ENCODE measurements around the gene EGF.

EGF gene

GRCh38 chr4:109993116-109993515 is 80.4 kb downstream of the EGF start:
- Histone ChIP-seq H3K4me1 (ENCODE audit: control insufficient read depth, insufficient read depth, low read length) (no peaks in the 10 kb centered on the region), H3K4me3 (ENCODE audit: low read length) (no peak overlapping the region), H3K27ac (ENCODE audit: low read length) (no peak overlapping the region), H3K9me3 (ENCODE audit: control insufficient read depth, insufficient read depth, low read length) (no peaks in the 10 kb centered on the region), H3K36me3 (ENCODE audit: control insufficient read depth, insufficient read depth, low read length) (no peaks in the 10 kb centered on the region), H3K27me3 (ENCODE audit: control insufficient read depth, insufficient read depth, low read length) (no peaks in the 10 kb centered on the region; the same call in 1 of the 2 replicates)
- no CpG with 5 or more reads among the region's 4 CpGs for WGBS (ENCODE audit: insufficient coverage, insufficient read length)
- no peak for DNase-seq (ENCODE audit: low read depth, low spot score)

DNA sequence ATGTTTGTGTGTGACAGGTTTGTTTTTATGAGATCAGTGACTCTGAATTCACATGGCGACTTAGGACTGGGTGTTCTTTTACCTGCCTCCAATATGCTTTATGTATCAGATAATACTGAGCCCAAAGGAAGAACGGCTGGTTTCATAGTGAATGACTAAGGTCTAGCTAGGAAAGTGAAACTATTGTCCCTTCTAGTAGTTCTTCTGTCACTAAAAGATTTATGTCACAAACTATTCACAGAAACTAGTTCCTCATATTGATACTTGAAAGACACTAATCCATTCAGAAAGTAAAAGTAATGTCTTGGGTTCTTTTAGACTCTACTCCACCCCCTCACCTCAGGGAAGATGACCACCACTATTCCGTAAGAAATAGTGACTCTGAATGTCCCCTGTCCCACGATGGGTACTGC is 81.7 kb downstream of the EGF start:
- WGBS (ENCODE audit: insufficient coverage, insufficient read length), result no CpG with 5 or more reads among the region's 4 CpGs
- no peaks in the 10 kb centered on the region for H3K36me3 ChIP-seq (ENCODE audit: control insufficient read depth, insufficient read depth, low read length)
- no peak overlapping the region for H3K4me3 ChIP-seq (ENCODE audit: low read length)
- H3K4me1 ChIP-seq (ENCODE audit: control insufficient read depth, insufficient read depth, low read length), result no peaks in the 10 kb centered on the region
- DNase-seq (ENCODE audit: low read depth, low spot score), result no peak
- H3K27ac ChIP-seq (ENCODE audit: low read length), result no peak overlapping the region
- no peaks in the 10 kb centered on the region for H3K9me3 ChIP-seq (ENCODE audit: control insufficient read depth, insufficient read depth, low read length)
- no peaks in the 10 kb centered on the region; the same call in 1 of the 2 replicates for H3K27me3 ChIP-seq (ENCODE audit: control insufficient read depth, insufficient read depth, low read length)

- Histone ChIP-seq H3K36me3 (ENCODE audit: control insufficient read depth, insufficient read depth, low read length) (no peaks in the 10 kb centered on the region), H3K27ac (ENCODE audit: low read length) (no peak overlapping the region), H3K4me1 (ENCODE audit: control insufficient read depth, insufficient read depth, low read length) (no peaks in the 10 kb centered on the region), H3K4me3 (ENCODE audit: low read length) (no peak overlapping the region), H3K27me3 (ENCODE audit: control insufficient read depth, insufficient read depth, low read length) (no peaks in the 10 kb centered on the region; the same call in 1 of the 2 replicates), H3K9me3 (ENCODE audit: control insufficient read depth, insufficient read depth, low read length) (no peaks in the 10 kb centered on the region)
- DNase-seq (ENCODE audit: low read depth, low spot score), result no peak
- WGBS (ENCODE audit: insufficient coverage, insufficient read length), result no CpG with 5 or more reads among the region's 3 CpGs
These were observed 83.8 kb downstream of the EGF start for GRCh38 chr4:109996526-109996925.

DNA sequence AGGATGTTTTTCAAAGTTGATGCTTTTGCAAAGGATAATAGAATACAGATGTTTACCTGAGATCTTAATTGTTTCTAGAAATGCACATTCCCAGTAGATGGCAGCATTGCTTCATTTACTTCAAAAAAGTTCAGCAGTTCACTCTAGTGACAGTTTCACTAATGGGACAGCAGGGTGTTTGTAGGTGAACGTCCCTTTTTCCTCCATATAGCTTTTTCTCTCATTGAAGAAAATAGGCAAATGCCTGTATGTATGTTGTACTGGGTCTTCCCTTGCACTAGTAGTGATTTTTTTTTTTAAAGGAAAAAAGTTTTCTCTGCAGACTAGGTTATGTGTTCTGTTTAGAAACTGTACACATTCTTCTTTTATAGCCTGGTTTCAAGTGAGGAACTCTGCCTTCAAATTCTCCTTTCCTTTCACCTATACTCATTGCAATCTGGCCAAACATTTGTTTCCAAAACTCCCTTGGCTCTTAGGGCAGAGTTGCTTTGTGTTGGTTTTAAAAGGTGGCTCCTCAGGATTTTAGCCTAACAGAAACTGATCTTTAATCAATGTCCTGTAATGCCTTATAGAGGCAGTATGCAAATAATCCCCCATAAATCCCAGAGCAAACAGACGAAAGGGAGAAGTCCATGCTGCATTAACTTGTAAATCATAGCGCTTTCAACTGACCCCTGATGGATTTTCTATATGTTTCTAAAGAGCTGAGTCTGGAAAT is 86.3 kb downstream of the EGF start:
- no peaks in the 10 kb centered on the region; the same call in 1 of the 2 replicates for H3K27me3 ChIP-seq (ENCODE audit: control insufficient read depth, insufficient read depth, low read length)
- H3K4me3 ChIP-seq (ENCODE audit: low read length), result no peak overlapping the region
- no peaks in the 10 kb centered on the region for H3K36me3 ChIP-seq (ENCODE audit: control insufficient read depth, insufficient read depth, low read length)
- H3K27ac ChIP-seq (ENCODE audit: low read length), result no peak overlapping the region
- no peaks in the 10 kb centered on the region for H3K4me1 ChIP-seq (ENCODE audit: control insufficient read depth, insufficient read depth, low read length)
- H3K9me3 ChIP-seq (ENCODE audit: control insufficient read depth, insufficient read depth, low read length), result no peaks in the 10 kb centered on the region
- no CpG with 5 or more reads among the region's 3 CpGs for WGBS (ENCODE audit: insufficient coverage, insufficient read length)
- DNase-seq (ENCODE audit: low read depth, low spot score), result no peak

DNA sequence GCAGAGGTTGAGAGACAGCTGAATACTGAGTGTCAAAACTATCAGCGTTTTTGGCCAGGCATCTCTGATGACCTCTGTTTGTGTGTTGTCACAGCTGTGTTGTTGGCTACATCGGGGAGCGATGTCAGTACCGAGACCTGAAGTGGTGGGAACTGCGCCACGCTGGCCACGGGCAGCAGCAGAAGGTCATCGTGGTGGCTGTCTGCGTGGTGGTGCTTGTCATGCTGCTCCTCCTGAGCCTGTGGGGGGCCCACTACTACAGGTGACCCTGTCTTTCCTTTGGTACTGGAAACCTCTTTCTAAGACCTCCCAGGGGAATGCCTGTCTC is 86.9 kb downstream of the EGF start:
- H3K4me1 ChIP-seq (ENCODE audit: control insufficient read depth, insufficient read depth, low read length), result no peaks in the 10 kb centered on the region
- DNase-seq (ENCODE audit: low read depth, low spot score), result no peak
- H3K27me3 ChIP-seq (ENCODE audit: control insufficient read depth, insufficient read depth, low read length), result no peaks in the 10 kb centered on the region; the same call in 1 of the 2 replicates
- H3K4me3 ChIP-seq (ENCODE audit: low read length), result no peak overlapping the region
- no CpG with 5 or more reads among the region's 9 CpGs for WGBS (ENCODE audit: insufficient coverage, insufficient read length)
- H3K27ac ChIP-seq (ENCODE audit: low read length), result no peak overlapping the region
- no peaks in the 10 kb centered on the region for H3K36me3 ChIP-seq (ENCODE audit: control insufficient read depth, insufficient read depth, low read length)
- H3K9me3 ChIP-seq (ENCODE audit: control insufficient read depth, insufficient read depth, low read length), result no peaks in the 10 kb centered on the region

- Histone ChIP-seq H3K36me3 (ENCODE audit: control insufficient read depth, insufficient read depth, low read length) (no peaks in the 10 kb centered on the region), H3K27me3 (ENCODE audit: control insufficient read depth, insufficient read depth, low read length) (no peaks in the 10 kb centered on the region; the same call in 1 of the 2 replicates), H3K4me1 (ENCODE audit: control insufficient read depth, insufficient read depth, low read length) (no peaks in the 10 kb centered on the region), H3K27ac (ENCODE audit: low read length) (no peak overlapping the region), H3K9me3 (ENCODE audit: control insufficient read depth, insufficient read depth, low read length) (no peaks in the 10 kb centered on the region), H3K4me3 (ENCODE audit: low read length) (no peak overlapping the region)
- WGBS (ENCODE audit: insufficient coverage, insufficient read length), result no CpG with 5 or more reads among the region's 3 CpGs
- DNase-seq (ENCODE audit: low read depth, low spot score), result no peak
These were observed 89.6 kb downstream of the EGF start for GRCh38 chr4:110002326-110002725.

GRCh38 chr4:110003401-110004187 is 90.9 kb downstream of the EGF start:
- H3K27me3 ChIP-seq (ENCODE audit: control insufficient read depth, insufficient read depth, low read length), result no peaks in the 10 kb centered on the region
- no CpG with 5 or more reads among the region's 6 CpGs for WGBS (ENCODE audit: insufficient coverage, insufficient read length)
- H3K4me3 ChIP-seq (ENCODE audit: low read length), result no peak overlapping the region
- H3K4me1 ChIP-seq (ENCODE audit: control insufficient read depth, insufficient read depth, low read length), result no peaks in the 10 kb centered on the region
- no peak for DNase-seq (ENCODE audit: low read depth, low spot score)
- no peak overlapping the region for H3K27ac ChIP-seq (ENCODE audit: low read length)
- H3K36me3 ChIP-seq (ENCODE audit: control insufficient read depth, insufficient read depth, low read length), result no peaks in the 10 kb centered on the region
- no peaks in the 10 kb centered on the region for H3K9me3 ChIP-seq (ENCODE audit: control insufficient read depth, insufficient read depth, low read length)

- Histone ChIP-seq H3K36me3 (ENCODE audit: control insufficient read depth, insufficient read depth, low read length) (no peaks in the 10 kb centered on the region), H3K27ac (ENCODE audit: low read length) (no peak overlapping the region), H3K4me3 (ENCODE audit: low read length) (no peak overlapping the region), H3K27me3 (ENCODE audit: control insufficient read depth, insufficient read depth, low read length) (no peaks in the 10 kb centered on the region), H3K9me3 (ENCODE audit: control insufficient read depth, insufficient read depth, low read length) (no peaks in the 10 kb centered on the region), H3K4me1 (ENCODE audit: control insufficient read depth, insufficient read depth, low read length) (no peaks in the 10 kb centered on the region)
- DNase-seq (ENCODE audit: low read depth, low spot score), result no peak
- WGBS (ENCODE audit: insufficient coverage, insufficient read length), result no CpG with 5 or more reads among the region's 1 CpG
These were observed 91.9 kb downstream of the EGF start for GRCh38 chr4:110004556-110004955.

DNA sequence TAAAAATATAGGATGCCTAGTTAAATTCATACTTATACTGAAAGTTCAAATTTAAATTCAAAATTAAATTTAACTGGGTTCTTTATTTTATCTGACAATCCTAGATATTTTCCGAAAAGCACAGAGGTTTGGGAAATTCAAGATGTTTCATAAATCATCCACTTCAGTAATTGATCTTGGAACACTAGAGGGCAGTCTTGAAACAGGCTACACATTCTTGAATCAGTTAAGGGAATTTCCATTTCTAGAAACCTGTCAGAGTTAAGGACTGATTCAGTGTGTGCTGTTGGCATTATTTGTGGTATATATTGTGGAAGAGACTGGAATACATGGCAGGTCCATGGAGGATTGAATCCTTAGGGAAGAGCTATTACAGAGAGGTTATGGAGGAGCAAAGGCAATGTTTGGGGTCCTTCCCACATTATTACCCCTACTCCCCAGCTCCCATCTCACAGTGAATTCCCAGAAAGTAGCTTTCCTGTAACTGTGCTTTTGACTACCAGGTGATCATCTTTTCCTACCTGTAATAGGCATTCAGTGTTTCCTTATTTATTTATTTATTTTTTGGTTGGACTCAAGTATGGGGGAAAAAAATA is 92.9 kb downstream of the EGF start:
- Histone ChIP-seq H3K4me3 (ENCODE audit: low read length) (no peak overlapping the region), H3K27me3 (ENCODE audit: control insufficient read depth, insufficient read depth, low read length) (no peaks in the 10 kb centered on the region), H3K4me1 (ENCODE audit: control insufficient read depth, insufficient read depth, low read length) (no peaks in the 10 kb centered on the region), H3K36me3 (ENCODE audit: control insufficient read depth, insufficient read depth, low read length) (no peaks in the 10 kb centered on the region), H3K9me3 (ENCODE audit: control insufficient read depth, insufficient read depth, low read length) (no peaks in the 10 kb centered on the region), H3K27ac (ENCODE audit: low read length) (no peak overlapping the region)
- WGBS (ENCODE audit: insufficient coverage, insufficient read length), result no CpG with 5 or more reads among the region's 1 CpG
- no peak for DNase-seq (ENCODE audit: low read depth, low spot score)

- H3K36me3 ChIP-seq (ENCODE audit: control insufficient read depth, insufficient read depth, low read length), result no peaks in the 10 kb centered on the region
- H3K27me3 ChIP-seq (ENCODE audit: control insufficient read depth, insufficient read depth, low read length), result no peaks in the 10 kb centered on the region
- H3K4me3 ChIP-seq (ENCODE audit: low read length), result no peak overlapping the region
- WGBS (ENCODE audit: insufficient coverage, insufficient read length), result no CpG with 5 or more reads among the region's 3 CpGs
- no peak for DNase-seq (ENCODE audit: low read depth, low spot score)
- H3K27ac ChIP-seq (ENCODE audit: low read length), result no peak overlapping the region
- no peaks in the 10 kb centered on the region for H3K4me1 ChIP-seq (ENCODE audit: control insufficient read depth, insufficient read depth, low read length)
- no peaks in the 10 kb centered on the region for H3K9me3 ChIP-seq (ENCODE audit: control insufficient read depth, insufficient read depth, low read length)
These were observed 94.5 kb downstream of the EGF start for GRCh38 chr4:110007217-110007616.

All from iPS DF 6.9 (cell line).